IMR-90 (cell line): ENCODE measurements around the gene FAM193B. TPM values are rescaled to one million over a fixed set of nuclear protein-coding genes. Genes with fewer than 3 reads are reported as not detected.

Source experiments
- ATAC-seq: fragments of 200-7000 bp; cut with Tn5 transposase; 2 replicates; pipeline ENCODE4 v1.9.1; 2020; ENCODE audit warnings: low read depth, mild to moderate bottlenecking, moderate library complexity
- BruUV-seq: library from RNA; stranded (reverse); fragments of 400-500 nt; replicated peaks from 2 replicates; lab custom pipeline; 2021; lab: Mats Ljungman, UMichigan
- CTCF ChIA-PET: fragments of 300-600 bp; formaldehyde crosslinking; extraction: SDS; loops from one replicate; lab custom pipeline; 2021; ENCODE audit warnings: antibody characterized with exemption; lab: Yijun Ruan, JAX
- POLR2A ChIA-PET: fragments of 300-600 bp; sonication (Branson Sonifier 250); formaldehyde crosslinking; loops from one replicate; lab custom pipeline; 2022; ENCODE audit warnings: antibody characterized with exemption; ENCODE audit not compliant: unreplicated experiment; lab: Charles Lee
- DNase-seq: peaks from one replicate; pipeline ENCODE4 v3.0.0; 2013
- H2AFZ ChIP-seq: replicated peaks from 2 replicates; pipeline ENCODE3; 2013; ENCODE audit warnings: low read length, mild to moderate bottlenecking; ENCODE audit not compliant: poor library complexity
- H2AK5ac ChIP-seq: 2 replicates; pipeline ENCODE4 v1.6.1; 2013; ENCODE audit warnings: low read depth, low read length, inconsistent platforms
- H2AK9ac ChIP-seq: replicated peaks from 2 replicates; pipeline ENCODE3; 2013; ENCODE audit warnings: mild to moderate bottlenecking, low read depth, low read length, moderate library complexity; ENCODE audit not compliant: poor library complexity
- H2BK120ac ChIP-seq: 2 replicates; pipeline ENCODE4 v1.6.1; 2013; ENCODE audit warnings: low read depth, low read length, inconsistent platforms
- H2BK15ac ChIP-seq: 3 replicates; pipeline ENCODE4 v1.6.1; 2013; ENCODE audit warnings: low read depth, low read length, inconsistent platforms
- H2BK20ac ChIP-seq: 2 replicates; pipeline ENCODE4 v1.6.1; 2013; ENCODE audit warnings: low read depth, mild to moderate bottlenecking, inconsistent platforms, low read length, moderate library complexity
- H2BK5ac ChIP-seq: 2 replicates; pipeline ENCODE4 v1.6.1; 2013; ENCODE audit warnings: mild to moderate bottlenecking, low read depth, low read length, inconsistent platforms; ENCODE audit not compliant: poor library complexity, severe bottlenecking
- H3K14ac ChIP-seq: replicated peaks from 2 replicates; pipeline ENCODE4 v1.6.1; 2013; ENCODE audit warnings: low read depth, low read length, inconsistent platforms
- H3K18ac ChIP-seq: 2 replicates; pipeline ENCODE4 v1.6.1; 2013; ENCODE audit warnings: low read depth, low read length, control low read depth
- H3K23ac ChIP-seq: 2 replicates; pipeline ENCODE4 v1.6.1; 2013; ENCODE audit warnings: low read depth, low read length, inconsistent platforms
- H3K27ac ChIP-seq: 2 replicates; pipeline ENCODE4 v1.5.1; 2013; ENCODE audit warnings: mild to moderate bottlenecking, control low read depth, low read length; ENCODE audit not compliant: insufficient read depth
- H3K27me3 ChIP-seq: 2 replicates; pipeline ENCODE4 v1.6.1; 2013; ENCODE audit warnings: low read length; ENCODE audit not compliant: control insufficient read depth, insufficient read depth
- H3K36me3 ChIP-seq: 2 replicates; pipeline ENCODE4 v1.6.1; 2013; ENCODE audit warnings: low read length, mixed read lengths; ENCODE audit not compliant: control insufficient read depth, insufficient read depth
- H3K4ac ChIP-seq: 2 replicates; pipeline ENCODE4 v1.6.1; 2013; ENCODE audit warnings: low read depth, low read length, inconsistent platforms
- H3K4me1 ChIP-seq: 2 replicates; pipeline ENCODE4 v1.6.1; 2013; ENCODE audit warnings: low read length, mixed read lengths; ENCODE audit not compliant: control insufficient read depth, insufficient read depth
- H3K4me2 ChIP-seq: 2 replicates; pipeline ENCODE4 v1.6.1; 2013; ENCODE audit warnings: low read depth, mild to moderate bottlenecking, control low read depth, low read length, moderate library complexity
- H3K4me3 ChIP-seq: 2 replicates; pipeline ENCODE4 v1.5.1; 2013; ENCODE audit warnings: low read depth, mild to moderate bottlenecking, control low read depth, low read length, moderate library complexity; ENCODE audit not compliant: insufficient read depth
- H3K56ac ChIP-seq: 2 replicates; pipeline ENCODE4 v1.6.1; 2013; ENCODE audit warnings: low read length, inconsistent platforms; ENCODE audit not compliant: insufficient read depth; ENCODE audit errors: extremely low read depth
- H3K79me1 ChIP-seq, 2 experiments: 2 replicates each; pipeline ENCODE4 v1.6.1; 2013; ENCODE audit warnings: low read length in 2 of 2, inconsistent platforms in 1 of 2, low read depth in 1 of 2
- H3K9ac ChIP-seq: 2 replicates; pipeline ENCODE4 v1.6.1; 2013; ENCODE audit warnings: low read depth, low read length, control low read depth
- H3K9me1 ChIP-seq: 2 replicates; pipeline ENCODE4 v1.6.1; 2013; ENCODE audit warnings: low read length, inconsistent platforms; ENCODE audit not compliant: insufficient read depth
- H3K9me3 ChIP-seq: 2 replicates; pipeline ENCODE4 v1.6.1; 2013; ENCODE audit warnings: low read length; ENCODE audit not compliant: control insufficient read depth, insufficient read depth
- H4K20me1 ChIP-seq: 2 replicates; pipeline ENCODE4 v1.6.1; 2013; ENCODE audit warnings: low read length, inconsistent platforms; ENCODE audit not compliant: insufficient read depth
- H4K5ac ChIP-seq: 2 replicates; pipeline ENCODE4 v1.6.1; 2013; ENCODE audit warnings: mild to moderate bottlenecking, low read depth, low read length, control low read depth
- H4K8ac ChIP-seq, 2 experiments: 2 replicates each; pipeline ENCODE4 v1.6.1; 2013; ENCODE audit warnings: low read depth in 2 of 2, low read length in 2 of 2, control low read depth in 1 of 2, inconsistent platforms in 1 of 2
- H4K91ac ChIP-seq: 2 replicates; pipeline ENCODE4 v1.6.1; 2013; ENCODE audit warnings: low read depth, low read length, inconsistent platforms; ENCODE audit not compliant: insufficient read depth
- CEBPB ChIP-seq: IDR thresholded peaks from 2 replicates; pipeline ENCODE4 v1.6.1; 2012; ENCODE audit warnings: low read depth, low read length, improper control_type of control experiment
- CTCF ChIP-seq: conservative IDR thresholded peaks from 2 replicates; pipeline ENCODE4 v1.5.1; 2012; ENCODE audit warnings: mild to moderate bottlenecking, low read depth, low read length, improper control_type of control experiment
- ELK1 ChIP-seq: fragments of 150-350 bp; IDR thresholded peaks from 2 replicates; pipeline ENCODE4 v1.6.1; 2016; ENCODE audit warnings: low read depth, mild to moderate bottlenecking, low read length, moderate library complexity, borderline replicate concordance
- MXI1 ChIP-seq: IDR thresholded peaks from 2 replicates; pipeline ENCODE4 v1.6.1; 2012; ENCODE audit warnings: low read depth, mild to moderate bottlenecking, low read length, moderate library complexity, borderline replicate concordance
- NFE2L2 ChIP-seq: fragments of 150-350 bp; IDR thresholded peaks from 2 replicates; pipeline ENCODE4 v1.6.1; 2016; ENCODE audit warnings: low read depth, mild to moderate bottlenecking, low read length
- RAD21 ChIP-seq: IDR thresholded peaks from 2 replicates; pipeline ENCODE4 v1.6.1; 2012; ENCODE audit warnings: low read length, improper control_type of control experiment
- RCOR1 ChIP-seq: IDR thresholded peaks from 2 replicates; pipeline ENCODE4 v1.6.1; 2012; ENCODE audit warnings: mild to moderate bottlenecking, low read length, improper control_type of control experiment; ENCODE audit not compliant: insufficient replicate concordance
- USF2 ChIP-seq: fragments of 150-350 bp; IDR thresholded peaks from 2 replicates; pipeline ENCODE4 v1.6.1; 2017; ENCODE audit warnings: mild to moderate bottlenecking, antibody characterized with exemption, low read length, low read depth
- WGBS, 2 experiments: methylation state at CpG; one replicate each; pipeline versions ENCODE4 v1.1.5 to v1.1.7; 2013; ENCODE audit warnings: missing lambda C conversion rate in 2 of 2; ENCODE audit not compliant: insufficient read length in 1 of 2; ENCODE audit errors: extremely low coverage in 2 of 2; 5-methylcytosine and 5-hydroxymethylcytosine counted together
- dilution Hi-C: fragments of 300-500 bp; cut with HindIII; formaldehyde crosslinking; loops from one replicate; pipeline ENCODE4 v1.14.3; 2018; ENCODE audit warnings: low sequenced_read_pairs; ENCODE audit not compliant: unreplicated experiment
- in situ Hi-C: fragments of 300-500 bp; cut with MboI; formaldehyde crosslinking; loops from 3 replicates; pipeline ENCODE4 v1.14.3; 2019; ENCODE audit warnings: low sequenced_read_pairs, inconsistent platforms, mixed read lengths
- intact Hi-C: fragments of 100-400 bp; cut with micrococcal nuclease; formaldehyde crosslinking; loops from 2 replicates; pipeline ENCODE4 v1.10.0; 2022
- polyA plus RNA-seq, 3 experiments: library from polyadenylated mRNA; depleted of rRNA; stranded (reverse); fragments of >200 nt; gene quantifications; 2 replicates each; pipeline ENCODE4 v1.2.3, GENCODE V29; 2012; ENCODE audit warnings: low replicate concordance in 1 of 3
- total RNA-seq: library from RNA; depleted of rRNA; stranded (reverse); fragments of >200 nt; gene quantifications from 2 replicates; pipeline ENCODE4 v1.2.3, GENCODE V29; 2012

FAM193B gene
- total and polyA plus RNA-seq, 2 of the 4 experiments (the other 2 are of a cell fraction) = 9.5 to 52.2 TPM

GRCh38 chr5:177524539-177524900, 29.8 kb downstream of the FAM193B start:
- in situ Hi-C loops = no loop called here
- DNase-seq = no peak
- no peak overlapping the region for H2BK120ac ChIP-seq
- H3K9me1 ChIP-seq = peaks cover 5% of the 10 kb centered on the region; the same call in 1 of the 2 replicates
- no peak overlapping the region for H2BK15ac ChIP-seq
- no TSS peak for BruUV-seq
- H3K36me3 ChIP-seq = peaks cover 89% of the 10 kb centered on the region
- intact Hi-C loops = no loop called here
- WGBS, 2 experiments = 100% methylated on average over 1 of the region's 12 CpGs; no CpG with 5 or more reads in 1 of the 2 experiments
- H3K18ac ChIP-seq = no peak overlapping the region
- ATAC-seq = no peak
- H4K5ac ChIP-seq = no peak overlapping the region
- ChIA-PET CTCF (no interaction called here), POLR2A (no interaction called here)
- H3K4me2 ChIP-seq = no peak overlapping the region
- no peak overlapping the region for H2BK20ac ChIP-seq
- no peak overlapping the region for H4K8ac ChIP-seq
- H3K56ac ChIP-seq = no peak overlapping the region
- H3K27ac ChIP-seq = no peak overlapping the region
- no peak overlapping the region for H3K4ac ChIP-seq
- H4K91ac ChIP-seq = no peak overlapping the region
- dilution Hi-C loops = no loop called here
- H3K9ac ChIP-seq = no peak overlapping the region
- H3K27me3 ChIP-seq = no peaks in the 10 kb centered on the region
- no peak overlapping the region for H3K14ac ChIP-seq
- TF ChIP-seq RCOR1 = no peak
- no peak for TF ChIP-seq ELK1
- no peak for TF ChIP-seq NFE2L2
- TF ChIP-seq RAD21 = no peak
- no peak for TF ChIP-seq CTCF
- no peak for TF ChIP-seq MXI1
- no peak for TF ChIP-seq USF2
- TF ChIP-seq CEBPB = no peak
- H3K4me3 ChIP-seq = no peak overlapping the region
- H2AK9ac ChIP-seq = no peak overlapping the region
- H2BK5ac ChIP-seq = no peak overlapping the region
- H3K79me1 ChIP-seq = peaks cover 29 to 67% of the 10 kb centered on the region in 2 experiments
- H3K4me1 ChIP-seq = no peaks in the 10 kb centered on the region
- no peak overlapping the region for H3K23ac ChIP-seq
- H2AK5ac ChIP-seq = no peak overlapping the region
- peaks cover 9% of the 10 kb centered on the region for H4K20me1 ChIP-seq
- no peak overlapping the region for H2AFZ ChIP-seq
- no peaks in the 10 kb centered on the region for H3K9me3 ChIP-seq
